ENCODE results near the gene DZIP3.
"Not testable (repeated sequence)": the region's sequence is repeated elsewhere in the genome, so short reads cannot be mapped to it uniquely, and the experiment has no call there.

Gene DZIP3

DNA sequence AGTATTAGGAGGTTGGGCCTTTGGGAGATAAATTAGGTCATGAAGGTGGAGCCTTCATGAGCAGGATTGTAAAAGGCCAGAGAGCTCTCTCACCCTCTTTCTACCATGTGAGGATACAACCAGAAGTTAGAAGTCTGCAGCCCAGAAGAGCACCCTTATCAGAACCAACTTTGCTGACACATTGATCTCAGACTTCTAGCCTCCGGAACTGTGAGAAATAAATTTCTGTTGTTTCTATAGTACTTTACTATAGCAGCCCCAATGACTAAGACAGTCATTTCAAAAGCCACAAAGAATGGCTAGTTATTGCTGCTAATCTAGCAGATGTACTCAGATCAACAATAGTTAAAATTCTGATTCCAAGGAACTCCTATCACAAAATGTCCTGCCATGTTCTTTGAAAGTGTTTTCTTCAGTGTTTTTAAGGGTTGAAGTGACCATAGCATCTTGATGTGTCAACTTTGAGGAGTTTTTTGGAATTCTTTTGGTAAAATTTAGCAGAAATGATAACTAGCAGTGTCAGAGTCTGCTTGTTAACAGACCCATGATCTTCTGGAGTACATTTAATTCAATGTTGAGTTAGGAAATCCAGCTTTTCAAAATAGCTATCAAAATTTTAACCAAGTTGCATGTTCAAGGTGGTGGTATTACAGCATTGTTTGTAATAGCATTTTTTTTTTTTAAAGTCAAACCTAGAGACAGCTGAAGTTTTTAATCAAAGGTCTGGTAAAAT, 10.3 kb downstream of the DZIP3 start:
- DNase-seq, result no peak

- DNase-seq, result no peak
These were observed 12.9 kb downstream of the DZIP3 start for GRCh38 chr3:108602249-108602934.

GRCh38 chr3:108602935-108603294, 13.4 kb downstream of the DZIP3 start:
- DNase-seq, result no peak

DNA sequence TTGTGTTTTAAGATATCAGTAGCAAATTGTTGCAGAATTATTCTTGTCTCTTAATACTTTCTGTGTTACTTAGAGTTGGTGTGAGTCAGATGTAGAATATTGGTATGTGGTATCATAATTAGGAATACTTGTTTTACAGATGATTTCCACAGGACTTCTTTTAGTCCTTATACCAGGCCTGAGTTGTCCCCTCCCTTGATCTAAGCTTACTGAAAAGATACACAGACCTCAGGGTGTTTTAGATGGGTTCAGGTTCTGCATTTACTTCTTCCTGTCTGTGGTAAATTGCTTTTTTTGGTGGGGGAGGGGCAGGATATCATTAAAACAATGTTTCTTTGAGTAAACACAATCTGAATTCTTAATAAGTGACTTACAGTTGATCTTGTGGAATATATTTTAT, 14.2 kb downstream of the DZIP3 start:
- DNase-seq, result no peak

- no peak for DNase-seq
These were observed 15.5 kb downstream of the DZIP3 start for GRCh38 chr3:108605028-108605427.

GRCh38 chr3:108605491-108605890, 16.0 kb downstream of the DZIP3 start:
- DNase-seq, result no peak

DNA sequence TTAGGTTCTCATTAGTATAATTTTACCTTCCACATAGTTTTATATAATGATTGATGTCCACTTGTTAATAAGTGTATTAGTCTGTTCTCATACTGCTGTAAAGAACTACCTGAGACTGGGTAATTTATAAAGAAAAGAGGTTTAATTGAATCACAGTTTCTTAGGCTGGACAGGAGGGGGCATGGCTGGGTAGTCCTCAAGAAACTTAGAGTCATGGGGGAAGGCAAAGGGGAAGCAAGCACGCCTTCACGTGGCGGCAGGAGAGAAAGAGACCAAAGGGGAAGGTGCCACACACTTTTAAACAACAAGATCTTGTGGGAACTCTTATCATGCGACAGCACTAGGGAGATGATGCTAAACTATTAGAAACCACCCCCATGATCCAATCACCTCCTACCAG, 19.2 kb downstream of the DZIP3 start:
- DNase-seq, result no peak

DNA sequence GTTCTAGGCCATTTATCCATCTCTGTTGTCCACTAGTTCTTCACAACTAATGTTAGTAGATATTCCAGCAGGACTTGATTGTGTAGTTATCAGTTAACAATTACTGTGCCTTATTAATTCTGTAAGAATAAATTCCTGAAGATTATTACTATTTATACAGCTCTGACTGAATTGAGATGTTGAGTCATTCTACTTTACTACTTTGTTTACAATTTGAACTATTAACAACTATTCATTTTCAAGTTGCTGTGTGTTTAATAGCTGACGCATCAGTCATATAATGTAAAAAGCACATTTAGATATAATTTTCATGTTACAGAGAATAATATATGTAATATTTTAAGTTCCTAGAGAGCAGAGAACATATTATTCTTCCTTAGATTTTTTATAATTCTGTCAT, 21.1 kb downstream of the DZIP3 start:
- DNase-seq, result no peak

DNA sequence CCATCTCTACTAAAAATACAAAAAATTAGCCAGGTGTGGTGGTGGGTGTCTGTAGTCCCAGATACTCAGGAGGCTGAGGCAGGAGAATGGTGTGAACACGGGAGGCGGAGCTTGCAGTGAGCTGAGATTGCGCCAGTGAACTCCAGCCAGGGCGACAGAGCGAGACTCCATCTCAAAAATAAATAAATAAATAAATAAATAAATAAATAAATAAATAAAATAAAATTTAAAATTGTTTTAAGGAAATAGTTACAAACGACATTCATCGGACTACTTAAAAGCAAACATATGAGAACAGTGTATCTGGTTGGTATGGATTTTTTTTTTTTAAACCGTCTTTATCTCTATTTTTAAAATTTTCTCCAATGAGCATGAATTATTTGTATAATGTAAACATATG, 26.6 kb downstream of the DZIP3 start:
- not testable (repeated sequence) for DNase-seq

GRCh38 chr3:108620250-108620649, 30.7 kb downstream of the DZIP3 start:
- no peak for DNase-seq

- DNase-seq, result no peak
These were observed 34.0 kb downstream of the DZIP3 start for GRCh38 chr3:108623504-108623903.

DNA sequence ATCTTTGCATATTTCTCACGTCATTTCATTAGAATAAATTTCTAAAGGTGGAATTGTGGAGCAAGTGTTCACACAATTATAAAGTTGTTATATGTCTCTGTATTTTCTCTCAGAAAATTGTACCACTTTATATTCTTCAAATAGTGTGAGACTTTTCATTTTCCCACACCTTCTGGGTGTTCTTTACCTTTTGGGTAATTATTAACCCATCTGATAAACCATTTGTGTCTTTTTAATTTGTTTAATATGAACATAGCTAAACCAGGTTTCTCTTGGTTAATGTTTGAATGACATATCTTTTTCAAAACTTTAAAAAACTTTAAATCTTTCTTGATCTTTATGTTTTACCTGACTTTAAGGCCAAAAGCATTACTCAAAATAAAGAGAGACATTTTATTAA, 40.5 kb downstream of the DZIP3 start:
- DNase-seq, result no peak

GRCh38 chr3:108642526-108642925, 53.0 kb downstream of the DZIP3 start:
- no peak for DNase-seq

GRCh38 chr3:108645364-108645763, 55.8 kb downstream of the DZIP3 start:
- no peak for DNase-seq

GRCh38 chr3:108655664-108656063, 66.1 kb downstream of the DZIP3 start:
- DNase-seq, result not testable (repeated sequence)

DNA sequence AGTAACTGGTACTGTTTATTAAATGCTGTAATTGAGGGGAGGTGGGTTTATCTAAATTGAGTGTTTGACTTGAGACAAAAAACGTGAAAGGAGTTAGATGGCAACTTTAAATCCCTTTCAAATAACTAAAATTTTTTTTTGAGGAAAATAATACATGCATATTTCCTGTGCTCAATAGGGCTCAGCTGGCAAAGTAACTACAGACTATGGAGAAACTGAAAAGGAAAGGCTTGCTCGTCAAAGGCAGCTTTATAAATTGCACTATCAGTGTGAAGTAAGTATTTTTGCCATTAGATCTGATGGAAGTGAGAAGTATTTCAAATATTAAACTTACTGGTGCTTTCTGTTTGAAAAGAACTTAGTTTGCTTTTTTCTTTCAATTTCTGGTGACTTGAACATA, 72.2 kb downstream of the DZIP3 start:
- DNase-seq, result no peak

DNA sequence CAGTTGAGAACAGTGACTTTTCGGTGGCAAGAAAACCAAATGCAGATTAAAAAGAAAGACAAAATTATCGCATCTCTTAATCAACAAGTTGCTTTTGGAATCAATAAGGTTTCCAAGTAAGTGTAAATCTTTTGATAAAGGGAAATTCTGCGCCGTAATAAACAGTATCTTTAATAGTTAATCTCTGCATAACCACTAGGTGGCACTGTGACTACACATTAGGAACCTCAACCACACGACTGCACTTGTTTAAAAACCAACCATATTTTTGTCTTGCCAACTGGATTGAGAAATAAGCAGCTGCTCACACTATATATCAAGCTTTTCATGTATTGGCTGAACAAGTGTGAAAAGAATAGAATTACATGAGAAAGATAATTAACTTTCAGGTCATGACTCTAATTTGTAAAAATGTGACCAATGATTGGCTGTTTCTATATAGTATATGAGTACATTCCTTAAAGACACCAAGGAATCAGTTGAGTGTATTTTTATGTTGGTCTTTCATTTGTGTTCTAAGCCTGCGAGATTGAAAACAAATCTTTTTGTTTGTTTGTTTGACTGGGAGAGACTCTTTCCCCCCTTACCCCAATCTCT, 72.7 kb downstream of the DZIP3 start:
- DNase-seq, result peak; percentile 60 to 85 (median 78)

DNA sequence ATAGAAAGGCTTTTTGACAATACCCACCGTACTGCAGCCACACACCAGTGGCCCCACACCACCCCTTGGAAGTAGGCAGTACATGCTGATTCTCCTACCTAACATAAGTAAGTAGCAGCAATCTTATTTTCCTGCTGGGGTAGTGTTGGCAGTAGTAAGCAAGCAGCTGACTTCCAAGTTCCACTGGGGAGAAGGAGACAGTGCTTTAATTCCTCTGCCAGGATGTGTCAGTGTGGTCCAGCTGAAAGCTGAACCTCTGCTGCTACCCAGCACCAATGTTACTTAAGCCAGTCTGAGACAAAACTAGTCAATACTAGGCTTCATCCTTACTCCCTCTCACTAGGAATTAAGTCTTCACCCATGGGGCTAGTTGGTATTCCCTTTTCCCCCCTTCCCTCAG, 74.7 kb downstream of the DZIP3 start:
- no peak for DNase-seq

DNA sequence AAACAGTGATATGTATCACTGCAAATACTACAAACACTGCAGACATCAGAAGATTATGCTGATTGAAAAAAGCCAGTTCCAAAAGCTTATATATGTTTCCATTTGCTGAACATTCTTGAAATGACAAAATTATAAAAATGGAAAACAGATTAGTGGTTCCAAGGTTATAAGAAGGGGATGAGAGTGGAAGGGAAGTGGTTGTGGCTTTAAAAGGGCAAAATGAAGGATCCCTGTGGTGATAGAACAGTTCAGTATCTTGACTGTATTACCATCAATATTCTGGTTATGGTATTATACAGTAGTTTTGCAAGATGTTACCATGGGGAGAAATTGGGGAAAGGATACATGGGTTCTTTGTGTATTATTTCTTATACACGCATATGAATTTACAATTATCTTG, 77.8 kb downstream of the DZIP3 start:
- DNase-seq, result no peak

- no peak for DNase-seq
These were observed 79.7 kb downstream of the DZIP3 start for GRCh38 chr3:108669208-108669607.

DNA sequence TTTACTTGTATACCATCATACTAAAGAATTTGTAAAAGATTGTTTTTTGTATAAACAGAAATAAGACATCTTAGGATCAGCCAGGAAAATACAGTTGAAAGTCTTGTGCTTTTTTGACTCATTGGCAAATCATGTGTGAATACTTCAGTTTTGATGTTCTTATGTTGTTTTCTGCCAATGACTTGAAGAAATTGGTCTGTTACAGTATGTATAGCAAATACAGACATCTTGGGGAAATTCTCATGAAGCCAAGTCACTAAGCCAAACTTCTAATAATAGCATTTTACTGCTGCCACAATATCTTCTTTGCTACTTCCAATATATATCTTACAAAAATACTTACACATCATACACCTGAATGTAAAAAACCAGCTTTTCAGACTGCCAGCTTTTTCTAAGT, 83.2 kb downstream of the DZIP3 start:
- DNase-seq, result no peak

DNA sequence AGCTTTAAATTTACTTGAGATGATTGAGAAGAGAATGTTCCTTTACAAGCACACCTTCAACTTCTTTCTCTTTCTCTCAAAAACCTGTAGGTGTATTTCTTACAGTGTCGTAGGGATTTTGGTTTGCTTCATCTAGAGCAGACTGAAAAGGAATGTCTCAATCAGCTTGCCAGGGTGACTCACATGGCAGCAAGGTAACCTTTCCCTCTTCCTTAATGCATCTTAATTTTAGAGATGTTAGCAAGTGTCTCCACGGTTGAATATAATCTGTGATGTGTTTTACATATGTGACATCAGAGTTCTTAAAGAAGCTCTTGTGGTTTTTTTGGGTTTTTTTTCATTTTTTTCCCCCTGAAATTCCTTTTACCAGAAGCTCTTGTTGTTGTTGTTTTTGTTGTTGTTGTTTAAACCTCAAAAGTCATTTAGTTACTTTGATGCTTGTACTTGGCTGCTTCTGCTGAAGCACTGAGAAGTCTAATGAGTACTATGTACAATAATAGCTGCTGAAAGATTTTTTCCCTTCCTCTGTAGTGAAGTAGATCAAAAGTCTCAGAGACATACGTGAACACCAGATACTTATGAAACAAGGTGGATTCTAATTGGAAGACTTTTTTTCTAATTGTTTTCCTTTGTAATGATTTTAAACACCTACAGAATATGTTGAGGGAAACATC, 84.6 kb downstream of the DZIP3 start:
- no peak for DNase-seq

DNA sequence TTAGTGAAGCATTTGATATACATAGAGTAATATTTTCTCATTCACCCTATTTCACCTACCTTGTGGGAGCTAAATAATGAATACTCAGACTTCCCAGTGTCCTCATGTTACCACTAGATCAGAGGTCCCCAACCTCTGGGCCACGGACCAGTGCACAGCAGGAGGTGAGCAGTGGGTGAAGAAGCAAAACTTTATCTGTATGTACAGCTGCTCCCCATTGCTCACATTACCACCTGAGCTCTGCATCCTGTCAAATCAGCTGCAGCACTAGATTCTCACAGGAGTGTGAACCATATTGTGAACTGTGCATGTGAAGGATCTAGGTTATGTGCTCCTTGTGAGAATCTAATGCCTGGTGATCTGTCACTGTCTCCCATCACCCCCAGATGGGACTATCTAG, 88.3 kb downstream of the DZIP3 start:
- no peak for DNase-seq

DNA sequence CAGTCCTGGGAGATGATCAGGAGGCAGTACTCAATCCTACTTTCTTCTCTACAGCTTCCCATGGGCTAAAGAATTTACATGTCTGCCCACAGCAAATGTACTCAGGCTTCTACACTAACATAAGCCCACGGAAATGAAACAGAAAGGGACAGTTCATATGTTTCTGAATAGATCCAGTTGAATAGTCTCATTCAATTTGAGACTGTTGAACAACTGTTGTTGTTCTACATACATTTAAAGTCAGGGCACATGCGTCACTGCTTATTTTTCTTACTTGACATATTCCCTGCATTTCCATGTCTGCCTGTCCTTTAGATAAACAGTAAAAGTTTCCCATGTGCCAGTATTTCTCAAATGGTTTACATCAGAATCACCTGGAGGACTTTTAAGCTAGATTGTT, 102.8 kb downstream of the DZIP3 start:
- DNase-seq, result not testable (repeated sequence)

All from suppressor macrophage treated with lipopolysaccharide for 1 hour (primary cell).